Measurements from ENCODE around the gene FXR2. TPM values are rescaled to one million over a fixed set of nuclear protein-coding genes. Genes with fewer than 3 reads are reported as not detected.
"Not testable (repeated sequence)": the region's sequence is repeated elsewhere in the genome, so short reads cannot be mapped to it uniquely, and the experiment has no call there.

Gene FXR2
- total and polyA plus RNA-seq, 9 donors, result 31.4 to 37.2 (median 35.1) TPM

- WGBS (ENCODE audit: insufficient coverage), result 77% methylated on average over 11 of the region's 11 CpGs
- H3K4me1 ChIP-seq (ENCODE audit: control insufficient read depth, insufficient read depth, low read length), result peaks cover 12% of the 10 kb centered on the region
- no peaks in the 10 kb centered on the region for H3K36me3 ChIP-seq (ENCODE audit: control insufficient read depth, insufficient read depth, low read length)
- peaks cover 5% of the 10 kb centered on the region for H3K27me3 ChIP-seq (ENCODE audit: control insufficient read depth, insufficient read depth, low read length)
- H3K9me3 ChIP-seq (replicated peaks; ENCODE audit: control insufficient read depth, low read depth, low read length), result no peaks in the 10 kb centered on the region
- H3K4me3 ChIP-seq (ENCODE audit: low read length), result no peak overlapping the region
- H3K27ac ChIP-seq (ENCODE audit: low read length), result no peak overlapping the region
- no peak for DNase-seq
Measured at GRCh38 chr17:7631398-7632380, 17.0 kb upstream of the FXR2 start.

- H3K27ac ChIP-seq (ENCODE audit: low read length), result no peak within 1 kb of the TSS
- no peak for DNase-seq
- 68% methylated on average over 10 of the region's 13 CpGs for WGBS (ENCODE audit: insufficient coverage)
- no peaks in the 10 kb centered on the region for H3K9me3 ChIP-seq (replicated peaks; ENCODE audit: control insufficient read depth, low read depth, low read length)
- H3K36me3 ChIP-seq (ENCODE audit: control insufficient read depth, insufficient read depth, low read length), result peaks cover 6% of the 10 kb centered on the region
- H3K27me3 ChIP-seq (ENCODE audit: control insufficient read depth, insufficient read depth, low read length), result peaks cover 3% of the 10 kb centered on the region
- H3K4me1 ChIP-seq (ENCODE audit: control insufficient read depth, insufficient read depth, low read length), result peaks cover 18% of the 10 kb centered on the region
- no peak within 1 kb of the TSS for H3K4me3 ChIP-seq (ENCODE audit: low read length)
Measured at GRCh38 chr17:7629939-7630571, 15.4 kb upstream of the FXR2 start, which contains the start of gene SHBG. SHBG (plus strand) TSS chr17:7630135; CDS start chr17:7630173, 38 bp downstream.

- Histone ChIP-seq H3K9me3 (replicated peaks; ENCODE audit: control insufficient read depth, low read depth, low read length) (no peaks in the 10 kb centered on the region), H3K27ac (ENCODE audit: low read length) (peak within 1 kb of the TSS; percentile 98), H3K4me1 (ENCODE audit: control insufficient read depth, insufficient read depth, low read length) (peaks cover 14% of the 10 kb centered on the region), H3K4me3 (ENCODE audit: low read length) (peak within 1 kb of the TSS; percentile 87), H3K27me3 (ENCODE audit: control insufficient read depth, insufficient read depth, low read length) (no peaks in the 10 kb centered on the region), H3K36me3 (ENCODE audit: control insufficient read depth, insufficient read depth, low read length) (peaks cover 6% of the 10 kb centered on the region)
- WGBS (ENCODE audit: insufficient coverage), result 0% methylated on average over 26 of the region's 54 CpGs
- peak; percentile 98 for DNase-seq
Measured at GRCh38 chr17:7627250-7628121, 12.8 kb upstream of the FXR2 start, which contains the start of gene SAT2. SAT2 (minus strand) TSS chr17:7627821; CDS start chr17:7627635, 186 bp downstream.

- peak overlapping the region; percentile 98 for H3K27ac ChIP-seq (ENCODE audit: low read length)
- peaks cover 6% of the 10 kb centered on the region for H3K36me3 ChIP-seq (ENCODE audit: control insufficient read depth, insufficient read depth, low read length)
- H3K9me3 ChIP-seq (replicated peaks; ENCODE audit: control insufficient read depth, low read depth, low read length), result no peaks in the 10 kb centered on the region
- H3K27me3 ChIP-seq (ENCODE audit: control insufficient read depth, insufficient read depth, low read length), result no peaks in the 10 kb centered on the region
- DNase-seq, result no peak
- no CpG with 5 or more reads among the region's 6 CpGs for WGBS (ENCODE audit: insufficient coverage)
- peak overlapping the region; percentile 87 for H3K4me3 ChIP-seq (ENCODE audit: low read length)
- H3K4me1 ChIP-seq (ENCODE audit: control insufficient read depth, insufficient read depth, low read length), result peaks cover 14% of the 10 kb centered on the region
Measured at GRCh38 chr17:7626956-7627249, 12.2 kb upstream of the FXR2 start.

GRCh38 chr17:7626307-7626706, 11.6 kb upstream of the FXR2 start:
- 79% methylated on average over 6 of the region's 7 CpGs for WGBS (ENCODE audit: insufficient coverage)
- Histone ChIP-seq H3K27ac (ENCODE audit: low read length) (peak overlapping the region; percentile 98), H3K36me3 (ENCODE audit: control insufficient read depth, insufficient read depth, low read length) (peaks cover 6% of the 10 kb centered on the region), H3K9me3 (replicated peaks; ENCODE audit: control insufficient read depth, low read depth, low read length) (no peaks in the 10 kb centered on the region), H3K4me1 (ENCODE audit: control insufficient read depth, insufficient read depth, low read length) (peaks cover 14% of the 10 kb centered on the region), H3K27me3 (ENCODE audit: control insufficient read depth, insufficient read depth, low read length) (no peaks in the 10 kb centered on the region), H3K4me3 (ENCODE audit: low read length) (no peak overlapping the region)
- DNase-seq, result peak; percentile 60

- DNase-seq; H3K9me3 ChIP-seq (replicated peaks; ENCODE audit: control insufficient read depth, low read depth, low read length); H3K36me3 ChIP-seq (ENCODE audit: control insufficient read depth, insufficient read depth, low read length); H3K27ac ChIP-seq (ENCODE audit: low read length); H3K27me3 ChIP-seq (ENCODE audit: control insufficient read depth, insufficient read depth, low read length); H3K4me3 ChIP-seq (ENCODE audit: low read length): not testable (repeated sequence)
- 98% methylated on average over 14 of the region's 16 CpGs for WGBS (ENCODE audit: insufficient coverage)
- H3K4me1 ChIP-seq (ENCODE audit: control insufficient read depth, insufficient read depth, low read length), result peaks cover 14% of the 10 kb centered on the region
Measured at GRCh38 chr17:7625749-7626148, 11.1 kb upstream of the FXR2 start.

GRCh38 chr17:7623661-7624060, 9.0 kb upstream of the FXR2 start:
- Histone ChIP-seq H3K27me3 (ENCODE audit: control insufficient read depth, insufficient read depth, low read length) (peaks cover 3% of the 10 kb centered on the region), H3K4me3 (ENCODE audit: low read length) (no peak overlapping the region), H3K9me3 (replicated peaks; ENCODE audit: control insufficient read depth, low read depth, low read length) (no peaks in the 10 kb centered on the region), H3K36me3 (ENCODE audit: control insufficient read depth, insufficient read depth, low read length) (peaks cover 6% of the 10 kb centered on the region), H3K4me1 (ENCODE audit: control insufficient read depth, insufficient read depth, low read length) (peaks cover 14% of the 10 kb centered on the region), H3K27ac (ENCODE audit: low read length) (no peak overlapping the region)
- no peak for DNase-seq
- WGBS (ENCODE audit: insufficient coverage), result no CpG with 5 or more reads among the region's 5 CpGs

GRCh38 chr17:7620835-7621234, 6.1 kb upstream of the FXR2 start:
- H3K27ac ChIP-seq (ENCODE audit: low read length), result no peak overlapping the region
- no peaks in the 10 kb centered on the region for H3K4me1 ChIP-seq (ENCODE audit: control insufficient read depth, insufficient read depth, low read length)
- H3K36me3 ChIP-seq (ENCODE audit: control insufficient read depth, insufficient read depth, low read length), result peaks cover 3% of the 10 kb centered on the region
- H3K4me3 ChIP-seq (ENCODE audit: low read length), result no peak overlapping the region
- no peaks in the 10 kb centered on the region for H3K9me3 ChIP-seq (replicated peaks; ENCODE audit: control insufficient read depth, low read depth, low read length)
- DNase-seq, result no peak
- 95% methylated on average over 7 of the region's 8 CpGs for WGBS (ENCODE audit: insufficient coverage)
- H3K27me3 ChIP-seq (ENCODE audit: control insufficient read depth, insufficient read depth, low read length), result peaks cover 3% of the 10 kb centered on the region

GRCh38 chr17:7618608-7619007, 3.9 kb upstream of the FXR2 start:
- Histone ChIP-seq H3K27ac (ENCODE audit: low read length) (no peak overlapping the region), H3K27me3 (ENCODE audit: control insufficient read depth, insufficient read depth, low read length) (peaks cover 3% of the 10 kb centered on the region), H3K4me3 (ENCODE audit: low read length) (no peak overlapping the region), H3K4me1 (ENCODE audit: control insufficient read depth, insufficient read depth, low read length) (peaks cover 6% of the 10 kb centered on the region), H3K36me3 (ENCODE audit: control insufficient read depth, insufficient read depth, low read length) (no peaks in the 10 kb centered on the region), H3K9me3 (replicated peaks; ENCODE audit: control insufficient read depth, low read depth, low read length) (no peaks in the 10 kb centered on the region)
- 50% methylated on average over 1 of the region's 5 CpGs for WGBS (ENCODE audit: insufficient coverage)
- no peak for DNase-seq
